Measurements from ENCODE around the gene ATP2B1.

ATP2B1 gene

GRCh38 chr12:89544022-89544421, 164.6 kb downstream of the ATP2B1 start:
- no peak for DNase-seq (ENCODE audit: low read depth in 2 of 2, low spot score in 1 of 2)

- peak; percentile 14 to 41 for DNase-seq (ENCODE audit: low read depth in 2 of 2, low spot score in 1 of 2)
Observed at GRCh38 chr12:89542912-89543592, 165.6 kb downstream of the ATP2B1 start.

GRCh38 chr12:89542236-89542635, 166.4 kb downstream of the ATP2B1 start:
- no peak for DNase-seq (ENCODE audit: low read depth in 2 of 2, low spot score in 1 of 2)

GRCh38 chr12:89540586-89540985, 168.1 kb downstream of the ATP2B1 start:
- no peak for DNase-seq (ENCODE audit: low read depth in 2 of 2, low spot score in 1 of 2)

- DNase-seq (ENCODE audit: low read depth in 2 of 2, low spot score in 1 of 2): no peak
Observed at GRCh38 chr12:89539426-89540223, 169.0 kb downstream of the ATP2B1 start.

GRCh38 chr12:89538897-89539296, 169.7 kb downstream of the ATP2B1 start:
- DNase-seq (ENCODE audit: low read depth in 2 of 2, low spot score in 1 of 2): no peak
